ENCODE results near the gene LYPD6B.

LYPD6B gene

DNA sequence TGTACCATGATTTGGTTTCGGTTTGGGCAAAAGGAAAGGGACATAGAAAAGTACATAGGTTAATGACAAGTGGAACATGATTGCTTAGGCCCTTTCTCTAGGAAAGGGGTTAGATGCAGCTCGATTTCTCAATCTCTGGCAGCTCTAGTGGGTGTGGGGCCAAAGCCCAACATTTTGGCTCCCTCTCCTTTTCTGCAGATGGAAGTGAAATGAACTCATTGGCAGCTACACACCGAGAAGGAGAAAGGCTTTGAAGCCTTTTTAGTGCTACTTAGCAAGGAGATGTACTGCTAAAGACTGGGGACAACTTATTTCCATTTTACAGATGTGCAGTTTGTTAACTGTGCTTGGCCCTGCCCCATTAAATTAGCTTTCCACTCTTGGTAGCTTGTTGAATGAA lies 93.8 kb downstream of the LYPD6B start:
- no peak for DNase-seq

DNA sequence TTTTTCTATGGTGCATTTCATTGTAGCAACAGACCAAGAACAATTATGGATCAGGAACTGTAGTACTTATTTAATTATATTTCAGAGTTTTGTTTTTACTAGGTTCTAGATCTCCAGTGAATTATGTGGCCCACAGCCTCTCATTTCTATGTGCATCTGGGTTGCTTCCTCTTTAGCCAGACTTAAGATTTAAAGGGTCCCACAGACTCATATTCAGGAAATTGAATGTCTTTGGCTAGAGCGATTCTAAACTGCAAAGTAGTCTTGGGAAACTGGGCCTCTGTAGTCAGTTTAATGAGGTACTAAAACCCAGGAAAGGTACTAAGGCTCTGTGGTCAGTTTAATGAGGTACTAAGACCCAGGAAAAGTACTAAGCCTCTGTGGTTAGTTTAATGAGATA lies 94.4 kb downstream of the LYPD6B start:
- no peak for DNase-seq

DNA sequence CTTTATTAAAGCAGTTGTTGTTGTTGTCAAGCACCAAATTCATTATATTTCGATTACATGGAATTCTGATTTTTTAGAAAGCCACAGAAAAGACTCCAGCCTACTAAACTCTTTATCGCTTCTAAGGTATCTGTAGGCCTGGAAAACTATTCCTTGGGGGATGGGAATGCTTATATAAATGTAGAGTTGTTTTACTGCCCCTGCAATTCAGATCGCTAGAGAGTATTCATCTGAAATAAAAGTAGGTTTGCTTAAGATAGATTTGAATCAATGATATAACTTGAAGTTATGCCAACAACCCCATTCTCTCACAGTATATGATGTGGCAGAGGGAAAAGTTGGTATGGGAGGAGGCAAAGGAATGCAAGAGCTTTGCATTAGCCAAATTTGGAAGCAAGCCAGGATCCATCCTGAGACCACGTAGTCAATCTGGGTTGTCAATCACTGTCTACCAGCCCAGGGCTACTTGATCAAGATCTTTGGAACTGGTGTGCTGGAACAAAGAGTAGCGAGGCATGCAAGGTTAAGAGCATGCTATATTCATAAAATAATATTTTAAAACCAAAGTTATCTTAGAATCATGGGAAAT lies 95.9 kb downstream of the LYPD6B start:
- no peak for DNase-seq

DNA sequence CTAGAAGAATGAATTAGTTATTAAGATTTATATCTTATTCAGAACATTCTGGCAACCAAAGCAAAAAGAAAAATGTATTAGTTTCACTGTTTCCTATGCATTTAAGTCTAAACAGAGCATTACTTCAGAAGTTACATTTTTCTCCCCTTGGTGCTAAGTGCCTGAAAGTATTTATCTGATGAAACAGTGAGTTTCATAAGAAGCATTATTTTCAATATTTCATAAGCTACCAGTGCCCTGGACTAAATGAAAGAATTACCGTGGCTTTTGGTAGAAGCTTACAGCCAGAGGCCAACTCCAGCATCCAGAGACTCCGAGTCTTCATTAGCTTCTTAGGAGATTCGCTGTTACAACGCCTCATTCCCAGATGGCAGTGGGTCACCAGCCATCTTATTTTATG lies 97.6 kb downstream of the LYPD6B start:
- DNase-seq: no peak

DNA sequence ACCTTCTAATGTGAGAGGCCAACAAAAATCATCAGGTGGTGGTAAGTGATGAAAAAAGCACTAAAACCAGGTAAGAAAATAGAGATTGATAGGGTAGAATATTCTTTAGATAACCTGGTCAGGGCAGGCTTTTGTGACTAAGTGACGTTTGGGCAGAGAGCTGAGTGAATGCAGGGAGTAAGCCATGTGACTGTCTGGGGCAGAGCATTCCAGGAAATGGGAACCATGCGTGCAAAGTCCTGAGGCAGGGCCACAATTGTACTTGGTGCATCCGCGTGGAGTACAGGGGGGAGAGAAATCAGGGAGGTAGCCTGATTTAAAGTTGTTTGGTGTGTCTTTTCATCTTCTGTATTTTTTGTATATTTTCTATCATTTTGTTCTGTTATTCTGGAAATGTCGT lies 102.5 kb downstream of the LYPD6B start:
- peak; percentile 31 for DNase-seq

DNA sequence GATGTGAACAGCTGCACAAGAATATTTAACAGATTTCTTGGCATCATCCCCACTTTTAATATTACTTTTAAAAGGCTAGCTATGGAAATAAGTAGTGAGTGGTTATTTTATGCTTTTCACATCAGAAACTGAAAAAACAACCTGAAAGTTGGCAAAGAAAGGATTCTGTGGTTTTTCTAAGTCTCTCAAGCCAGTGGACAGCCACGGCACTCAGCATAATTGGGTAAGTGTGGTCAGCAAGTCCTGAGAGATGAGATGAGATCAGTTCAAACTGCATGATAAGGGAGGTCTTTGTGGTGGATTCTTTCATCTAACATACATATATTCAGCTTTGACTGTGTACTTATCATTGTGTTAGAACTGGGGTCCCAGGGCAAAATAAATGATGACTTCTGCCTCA lies 105.2 kb downstream of the LYPD6B start:
- DNase-seq: no peak

DNA sequence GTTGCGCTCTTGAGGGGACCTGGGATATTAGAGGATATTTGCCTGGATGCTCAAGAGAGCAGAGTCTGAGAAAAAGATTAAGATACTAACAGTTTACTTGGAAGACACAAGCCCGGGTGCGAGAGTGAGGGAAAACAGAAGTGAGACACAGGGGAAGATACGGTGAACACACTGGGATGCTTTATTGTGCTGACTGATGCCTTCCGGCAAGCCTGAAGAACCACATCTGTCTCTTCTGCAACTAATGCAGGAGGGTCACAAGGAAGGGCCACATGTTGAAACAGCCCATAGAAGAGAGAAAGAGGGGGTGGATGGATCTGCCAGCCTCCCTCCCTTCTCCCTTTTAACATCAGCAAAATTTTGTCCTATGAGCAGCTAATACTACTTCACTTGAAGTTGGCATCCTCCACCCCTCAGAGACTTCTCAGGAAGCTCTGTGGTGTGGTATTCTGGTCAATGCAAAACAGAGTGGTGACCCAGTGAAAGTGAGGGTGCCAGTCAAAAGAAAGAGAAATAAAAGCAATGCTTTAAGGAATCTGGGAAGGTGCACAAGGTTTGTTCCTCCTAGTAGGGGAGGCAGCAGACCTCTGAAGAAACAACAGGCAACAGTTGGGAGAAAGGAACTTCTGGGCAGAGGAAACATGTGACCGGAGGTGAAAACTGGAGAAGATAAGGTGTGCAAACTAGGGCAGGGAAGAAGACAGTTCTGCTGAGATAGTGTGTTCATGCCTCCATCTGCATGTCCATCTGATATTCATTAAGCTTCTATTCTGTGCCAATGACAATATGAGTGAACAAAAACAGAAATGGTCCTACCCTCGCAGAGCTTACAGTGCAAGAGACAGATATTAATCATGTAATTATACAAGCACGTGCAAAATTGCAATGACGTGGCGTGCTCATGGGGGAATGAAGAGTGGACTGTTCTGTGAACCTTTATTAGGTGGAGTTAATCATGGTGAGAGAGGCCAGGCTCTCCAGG lies 107.1 kb downstream of the LYPD6B start:
- DNase-seq: peak; percentile 68

DNA sequence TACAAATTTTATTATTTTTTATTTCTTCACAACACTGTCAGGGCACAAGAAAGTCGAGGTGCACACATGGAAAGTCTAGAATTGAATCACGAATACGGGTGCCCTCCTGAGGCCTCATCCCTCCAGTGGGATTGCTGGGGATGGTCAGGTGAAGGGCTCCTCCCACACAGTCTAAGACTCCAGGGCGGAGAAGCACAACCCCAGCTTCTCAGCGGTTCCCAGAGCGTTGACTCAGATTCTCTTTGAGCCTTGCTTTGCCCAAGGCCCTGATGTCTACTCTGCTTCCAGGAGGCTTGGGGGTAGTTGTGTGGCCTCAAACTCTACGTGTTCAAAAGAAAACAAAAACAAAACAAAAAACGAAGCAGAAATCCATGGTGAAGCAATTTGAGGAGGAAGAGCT lies 108.4 kb downstream of the LYPD6B start:
- DNase-seq: no peak

DNA sequence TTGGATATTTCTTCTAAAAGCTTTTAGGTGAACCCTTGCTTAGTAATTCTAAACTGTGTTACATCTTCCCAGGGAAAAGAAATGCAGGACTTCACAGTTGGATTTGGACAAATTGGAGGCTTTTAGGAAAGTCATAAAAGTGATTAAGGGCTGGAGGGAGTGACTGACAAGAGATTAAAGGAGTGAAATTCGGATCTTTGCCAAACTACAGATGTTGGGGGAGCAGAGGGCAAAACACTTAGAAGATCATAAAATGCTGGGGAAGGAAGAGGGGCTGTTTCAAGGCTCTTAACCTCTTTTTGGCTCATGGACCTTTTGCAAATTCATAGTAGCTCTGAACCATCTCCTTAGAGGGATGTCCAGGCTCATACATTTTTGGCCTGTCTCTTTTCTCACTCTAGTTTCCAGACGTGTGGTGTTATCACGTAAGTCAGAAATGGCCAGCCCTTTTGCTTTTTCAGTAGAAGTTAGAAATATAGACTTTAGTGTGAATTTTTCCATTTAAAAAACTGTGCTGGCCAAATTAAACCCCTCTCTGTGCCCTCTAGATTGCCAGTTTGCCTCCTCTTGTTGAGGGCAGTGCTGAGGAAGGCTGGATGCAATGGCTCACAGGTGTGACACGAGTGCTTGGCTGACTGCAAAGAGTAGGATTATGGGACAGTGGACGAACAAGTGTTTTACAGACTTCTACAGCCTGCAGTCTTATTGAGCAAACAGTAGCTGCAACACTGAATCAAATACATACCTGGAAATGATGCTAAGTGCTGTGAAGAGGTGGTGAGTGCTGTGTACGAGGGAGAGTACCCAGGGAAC lies 109.9 kb downstream of the LYPD6B start:
- no peak for DNase-seq

DNA sequence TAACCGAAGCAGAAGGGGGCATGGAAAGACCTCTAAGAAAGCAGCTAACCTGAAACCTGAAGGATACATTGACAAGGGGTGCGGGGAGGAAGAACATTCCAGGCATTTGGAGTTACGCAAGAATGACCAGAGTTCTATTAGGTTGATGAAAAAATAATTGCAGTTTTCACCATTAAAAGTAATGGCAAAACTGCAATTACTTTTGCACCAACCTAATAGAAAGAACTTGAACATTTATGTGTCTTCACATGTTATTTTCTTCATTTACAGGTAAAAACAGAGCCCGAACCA lies 110.5 kb downstream of the LYPD6B start:
- no peak for DNase-seq

DNA sequence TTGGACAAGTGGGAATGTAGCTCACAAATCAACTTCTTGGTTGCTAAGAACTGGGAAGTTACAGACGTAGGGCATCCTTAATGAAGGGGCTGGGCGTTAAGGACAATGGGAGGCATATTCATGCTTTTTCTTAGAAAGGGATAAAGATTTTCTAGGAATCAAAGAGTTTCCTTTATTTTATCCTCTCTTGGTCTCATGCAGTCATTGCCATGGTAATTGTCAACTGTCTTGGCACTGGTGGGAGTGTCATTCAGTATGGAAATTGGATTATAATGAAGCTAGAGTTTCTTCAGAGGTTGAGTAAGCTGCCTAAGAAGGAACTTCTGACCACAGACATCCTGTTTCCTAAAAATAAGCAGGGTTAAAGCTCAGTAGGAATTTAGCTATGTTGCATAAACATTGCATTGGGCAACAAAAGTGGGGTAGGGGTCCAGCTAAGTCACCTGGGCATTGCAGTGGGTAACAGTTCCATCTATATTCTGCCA lies 114.0 kb downstream of the LYPD6B start:
- DNase-seq: peak; percentile 41

DNA sequence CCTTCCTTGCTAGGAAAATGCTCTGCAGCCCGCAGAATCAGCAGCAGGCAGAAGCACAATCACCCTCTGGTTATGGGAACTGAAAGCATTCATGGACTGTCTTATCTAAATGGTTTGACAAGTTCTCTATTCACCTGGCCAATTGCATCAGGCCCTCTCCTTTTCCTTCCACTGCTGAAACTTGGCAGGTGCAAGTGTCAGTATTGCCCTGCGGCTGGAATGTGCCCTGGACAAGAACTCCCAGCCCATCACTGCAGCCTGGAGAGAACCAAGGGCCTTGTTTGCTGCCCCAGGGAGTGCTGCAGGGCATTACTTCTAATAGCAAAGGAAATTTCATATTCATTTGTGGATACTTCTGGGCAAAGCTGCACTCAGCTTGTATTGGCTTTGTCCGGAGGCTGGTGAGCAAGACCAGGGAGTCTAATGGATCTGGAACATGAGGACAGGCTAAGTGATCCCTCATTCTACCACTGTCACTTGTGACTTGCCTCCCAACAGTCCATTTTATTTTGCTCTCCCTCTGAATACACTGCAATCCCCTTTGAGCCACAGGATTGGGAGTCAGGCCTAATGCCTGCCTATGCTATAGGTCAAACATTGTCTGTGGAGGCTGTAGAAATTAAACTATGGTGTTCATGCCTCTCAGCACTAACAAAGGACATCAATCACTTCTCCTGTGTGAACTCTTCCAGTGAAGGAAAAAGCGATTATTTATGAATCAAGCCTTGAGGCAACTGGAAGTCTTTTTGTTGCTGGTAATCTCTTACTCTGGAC lies 116.9 kb downstream of the LYPD6B start:
- no peak for DNase-seq

DNA sequence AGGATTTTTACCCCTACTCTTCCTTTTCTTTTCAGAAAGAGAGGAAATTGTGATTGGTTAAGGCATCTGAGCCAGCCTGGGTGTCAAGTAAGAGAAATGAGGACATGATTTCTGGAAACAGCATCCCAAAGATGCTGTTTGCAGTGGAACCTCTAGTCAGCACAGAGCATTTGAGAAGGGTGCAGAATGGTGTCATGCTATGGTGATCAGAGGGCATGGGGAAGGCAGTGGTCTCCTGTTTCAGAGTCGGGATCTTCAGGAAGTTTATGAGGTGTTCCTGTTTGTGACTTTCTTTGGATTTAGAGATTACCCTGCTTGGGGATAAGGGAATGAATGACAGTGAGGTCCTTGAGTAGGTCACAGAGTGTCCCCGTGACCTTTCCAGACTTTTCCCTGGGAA lies 117.5 kb downstream of the LYPD6B start:
- DNase-seq: no peak

DNA sequence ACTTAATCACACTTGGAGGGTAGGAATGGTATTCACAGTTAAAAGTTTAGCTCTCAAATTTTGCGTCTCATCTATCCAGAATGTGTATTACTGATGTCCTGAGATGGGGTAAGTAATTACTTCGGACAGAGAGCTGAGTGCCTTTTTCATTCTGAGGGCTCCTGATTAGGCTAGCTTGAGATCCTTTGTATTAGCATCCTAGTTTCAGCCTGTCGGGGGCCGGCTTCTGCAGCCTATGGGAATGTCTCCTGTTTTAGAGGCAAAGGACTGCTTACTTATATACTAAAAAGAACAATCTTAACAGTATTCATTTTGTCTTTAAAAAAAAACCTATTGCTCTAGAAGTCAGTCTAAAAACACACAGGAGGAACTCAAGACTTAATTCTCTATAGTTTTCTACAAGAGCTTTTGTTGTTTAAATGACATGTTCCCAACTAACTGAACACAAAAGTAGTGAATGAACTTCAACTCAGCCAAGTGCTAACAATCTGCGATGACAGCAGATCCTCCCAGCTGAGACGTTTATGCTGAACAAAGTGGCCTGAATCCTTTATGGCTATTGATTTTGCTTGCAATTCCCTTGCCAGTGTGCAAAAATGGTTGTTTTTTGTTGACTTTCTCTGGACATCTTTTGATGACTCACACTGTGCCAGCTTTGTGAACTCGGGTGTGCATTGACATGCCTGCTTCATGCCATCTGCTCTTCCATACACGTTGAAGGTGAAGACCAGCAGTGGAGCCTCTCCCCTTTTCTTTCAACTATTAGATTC lies 118.7 kb downstream of the LYPD6B start:
- no peak for DNase-seq

DNA sequence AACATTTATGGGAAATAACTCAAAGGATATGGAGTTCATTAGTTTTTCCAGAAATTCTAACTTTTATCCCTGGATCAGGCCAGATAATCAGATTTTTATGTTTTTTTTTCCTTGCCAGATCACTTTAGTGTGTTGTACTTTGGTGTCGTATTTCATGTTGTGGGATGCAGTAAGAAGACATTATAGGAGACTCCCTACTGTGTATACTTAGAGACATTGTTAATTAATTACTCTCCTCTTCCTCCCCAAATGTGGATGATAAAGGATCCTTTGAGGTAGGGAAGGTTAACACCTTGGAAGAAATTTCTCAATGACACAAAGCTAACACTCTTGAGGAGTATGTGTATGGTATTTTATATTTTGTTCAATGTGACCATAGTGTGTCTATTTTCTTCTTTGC lies 120.5 kb downstream of the LYPD6B start:
- DNase-seq: no peak

DNA sequence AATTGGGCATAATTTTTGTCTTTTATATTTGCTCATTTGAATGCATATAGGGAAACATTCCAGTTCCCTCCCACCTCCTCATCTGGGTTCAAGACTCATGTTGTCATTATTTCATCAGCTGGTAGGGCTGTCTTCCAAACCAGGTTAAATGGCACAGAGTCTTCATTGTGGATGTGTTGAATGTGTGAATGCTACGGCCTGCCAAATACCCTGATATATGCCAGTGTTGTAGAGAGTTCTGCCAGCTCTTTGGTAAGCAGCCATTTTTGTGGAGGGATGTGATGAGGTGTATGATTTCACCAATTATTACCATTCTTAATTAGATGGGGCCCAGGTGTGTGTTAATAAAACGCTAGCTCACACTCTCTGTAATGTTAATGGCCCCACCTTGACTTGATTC lies 121.7 kb downstream of the LYPD6B start:
- DNase-seq: no peak

DNA sequence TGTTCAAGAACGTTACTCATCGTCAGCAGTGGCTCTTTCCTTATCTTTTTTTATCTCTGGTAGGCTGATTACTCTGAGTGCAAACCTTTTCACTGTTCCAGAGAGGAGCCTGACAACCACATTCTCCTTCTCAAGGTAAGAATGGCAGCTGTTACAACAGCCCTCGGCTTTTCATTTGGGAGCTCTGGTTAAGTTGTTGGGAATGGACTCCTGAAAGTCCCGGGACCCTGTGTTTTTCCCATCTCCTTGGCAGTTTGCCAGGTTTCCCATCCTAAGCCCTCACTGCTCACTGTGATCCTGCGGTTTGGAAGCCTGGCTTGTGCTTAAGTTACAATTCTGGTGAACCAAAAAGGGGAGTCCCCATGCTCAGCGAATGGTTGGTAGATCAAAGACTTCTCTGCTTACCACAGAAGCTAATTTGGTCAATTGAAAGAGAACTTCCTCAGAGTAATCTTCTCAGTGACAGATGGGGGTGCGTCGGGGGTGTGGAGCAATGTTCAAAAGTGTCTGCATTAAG lies 122.3 kb downstream of the LYPD6B start:
- DNase-seq: peak; percentile 45

DNA sequence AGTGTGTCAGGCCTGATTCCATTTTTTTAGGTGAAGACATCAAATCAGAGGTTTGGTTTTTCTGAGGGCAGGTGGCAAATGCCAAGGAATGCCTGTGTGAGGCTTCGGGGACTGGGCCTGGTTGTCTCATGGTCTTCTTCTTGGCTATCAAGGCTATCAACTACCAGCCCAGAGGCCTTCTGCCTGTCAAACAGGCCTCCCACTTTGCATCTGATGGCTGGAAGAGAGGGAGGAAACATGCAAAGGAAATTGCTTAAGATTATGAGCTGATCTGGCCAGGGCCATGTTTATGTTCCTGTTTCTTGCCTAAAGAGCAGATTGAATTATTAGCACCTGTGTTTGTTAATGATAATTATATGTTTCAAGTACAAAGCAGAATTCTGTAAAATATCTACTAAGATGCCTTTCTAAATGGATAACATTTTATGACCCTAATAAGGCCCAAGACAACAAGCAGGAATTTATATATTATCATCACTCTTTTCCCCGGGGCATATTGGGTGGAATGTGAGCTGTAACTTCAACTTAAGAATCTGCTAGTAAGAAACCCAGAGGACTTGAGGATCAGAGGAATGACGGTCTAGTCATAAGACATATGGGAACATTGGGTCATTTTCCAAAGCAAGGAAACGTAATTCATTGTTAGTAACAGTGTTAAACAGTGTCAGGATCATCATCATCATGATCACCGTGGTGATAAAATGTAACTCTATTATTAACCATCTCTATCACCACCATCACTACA lies 123.2 kb downstream of the LYPD6B start:
- no peak for DNase-seq

DNA sequence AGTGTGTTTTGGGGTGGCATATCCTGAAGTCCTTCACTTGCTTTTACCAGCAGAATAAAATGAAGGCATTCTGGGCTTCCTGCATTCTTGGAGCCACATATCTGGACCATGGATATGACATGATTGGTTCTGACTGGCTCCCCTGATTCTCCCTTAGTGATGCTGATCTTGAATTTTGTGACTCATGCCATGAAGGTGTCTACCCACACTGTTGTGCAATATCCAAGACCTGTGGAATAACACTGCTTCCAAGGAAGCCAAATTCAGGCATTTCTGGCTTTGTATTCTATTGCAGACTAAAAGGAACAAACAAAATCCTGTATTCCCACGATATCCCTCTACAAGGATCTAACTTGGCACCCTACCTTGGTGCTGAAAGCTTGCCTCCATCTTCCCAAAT lies 125.8 kb downstream of the LYPD6B start:
- no peak for DNase-seq

DNA sequence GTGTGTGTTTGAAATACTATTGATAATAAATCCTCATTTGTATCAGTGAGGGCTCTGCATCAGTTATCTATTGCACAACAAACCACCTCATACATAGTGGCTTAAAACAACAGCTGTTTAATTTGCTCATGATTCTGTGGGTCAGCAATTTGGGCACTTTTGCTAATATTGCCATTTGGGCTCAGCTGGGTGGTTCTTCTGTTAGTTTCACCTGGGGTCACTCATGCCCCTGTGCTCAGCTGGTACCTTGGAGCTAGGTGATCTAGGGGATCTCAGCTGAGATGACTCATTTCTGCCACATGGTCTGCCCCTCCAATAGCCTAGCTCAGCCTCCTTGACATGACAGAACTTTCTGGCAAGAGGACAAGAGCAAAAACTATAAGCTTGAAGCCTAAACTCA lies 126.3 kb downstream of the LYPD6B start:
- DNase-seq: no peak
